SU-DHL-6 (cell line): Measurements from ENCODE around the gene TDP1.

ENCODE experiments used
- H2AFZ ChIP-seq: fragments of 200-600 bp; sonication (generic); 2 replicates; pipeline ENCODE4 v1.6.1; 2014; ENCODE audit warnings: low read depth, mild to moderate bottlenecking, moderate library complexity, mixed read lengths, antibody characterized with exemption, low read length; ENCODE audit not compliant: severe bottlenecking
- H3F3A ChIP-seq: fragments of 200-600 bp; shearing (Covaris generic); 2 replicates; pipeline ENCODE4 v1.6.0; 2016; ENCODE audit warnings: antibody characterized with exemption, mild to moderate bottlenecking; ENCODE audit not compliant: insufficient read depth
- H3K27ac ChIP-seq: fragments of 200-600 bp; sonication (generic); 2 replicates; pipeline ENCODE4 v1.5.1; 2016; ENCODE audit warnings: low read depth, mild to moderate bottlenecking, low read length, moderate library complexity, mixed read lengths
- H3K27me3 ChIP-seq: fragments of 200-600 bp; sonication (generic), shearing (Covaris generic); 2 replicates; pipeline ENCODE4 v1.6.0; 2014; ENCODE audit warnings: mild to moderate bottlenecking, low read length
- H3K36me3 ChIP-seq: fragments of 200-600 bp; sonication (generic); 2 replicates; pipeline ENCODE4 v1.6.1; 2014; ENCODE audit warnings: mild to moderate bottlenecking, low read length, mixed read lengths
- H3K4me2 ChIP-seq: fragments of 300-600, 200-600 bp; shearing (Covaris generic), sonication (generic); 2 replicates; pipeline ENCODE4 v1.6.0; 2014; ENCODE audit warnings: low read length, low read depth, mild to moderate bottlenecking; ENCODE audit not compliant: poor library complexity, severe bottlenecking
- H3K4me3 ChIP-seq: fragments of 200-600 bp; sonication (generic); 2 replicates; pipeline ENCODE4 v1.5.1; 2014; ENCODE audit warnings: antibody characterized with exemption, low read length, mild to moderate bottlenecking, mixed read lengths; ENCODE audit not compliant: insufficient read depth, poor library complexity, severe bottlenecking
- H3K79me2 ChIP-seq: fragments of 200-600 bp; sonication (generic); 2 replicates; pipeline ENCODE4 v1.6.1; 2014; ENCODE audit warnings: mild to moderate bottlenecking, low read length, moderate library complexity; ENCODE audit not compliant: insufficient read depth
- H3K9ac ChIP-seq: fragments of 200-600 bp; sonication (generic); 2 replicates; pipeline ENCODE4 v1.7.0; 2014; ENCODE audit warnings: mild to moderate bottlenecking, low read length
- H3K9me2 ChIP-seq: fragments of 200-600 bp; sonication (generic); replicated peaks from 2 replicates; pipeline ENCODE4 v1.6.1; 2014; ENCODE audit warnings: low read length; ENCODE audit not compliant: insufficient read depth
- H3K9me3 ChIP-seq: fragments of 200-600 bp; sonication (generic); 2 replicates; pipeline ENCODE4 v1.6.1; 2014; ENCODE audit warnings: low read length, mixed read lengths; ENCODE audit not compliant: insufficient read depth
- H4K20me1 ChIP-seq: fragments of 200-600 bp; sonication (generic); 2 replicates; pipeline ENCODE4 v1.6.1; 2014; ENCODE audit warnings: low read depth, mild to moderate bottlenecking, antibody characterized with exemption, low read length, moderate library complexity, mixed read lengths
- EZH2phosphoT487 ChIP-seq: fragments of 200-600 bp; sonication (generic), shearing (Covaris generic); conservative IDR thresholded peaks from 2 replicates; pipeline ENCODE4 v1.6.1; 2018; ENCODE audit warnings: mild to moderate bottlenecking, antibody characterized with exemption, low read length, moderate library complexity, mixed read lengths
- TF ChIP-seq, protein P1 (sequence below): fragments of 200-600 bp; sonication (generic); IDR thresholded peaks from one replicate; pipeline ENCODE4 v1.5.1; 2017; ENCODE audit warnings: antibody characterized with exemption, mild to moderate bottlenecking, low read length, moderate library complexity; ENCODE audit not compliant: insufficient read depth, poor library complexity, severe bottlenecking

The TDP1 gene

DNA sequence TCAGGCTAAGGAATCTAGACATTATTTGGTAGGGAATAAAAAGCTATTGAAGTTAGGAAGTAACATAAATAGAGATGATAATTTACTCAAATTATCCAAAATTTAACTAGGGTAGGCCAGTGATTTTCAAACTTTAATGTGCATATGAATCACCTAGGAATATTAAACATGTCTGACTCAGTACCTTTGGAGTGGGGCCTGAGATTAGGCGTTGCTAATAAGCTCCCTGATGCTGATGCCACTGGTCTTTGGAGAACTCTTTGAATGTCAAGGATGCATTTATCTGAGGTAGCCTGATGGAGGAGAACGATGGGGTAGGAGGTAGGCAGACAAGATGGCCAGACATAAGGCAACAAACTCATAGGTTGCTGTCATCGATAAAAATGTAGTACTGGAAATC lies 34.4 kb upstream of the TDP1 start:
- no peaks in the 10 kb centered on the region for H3K27me3 ChIP-seq
- H3K4me3 ChIP-seq = no peak overlapping the region
- H3K36me3 ChIP-seq = no peaks in the 10 kb centered on the region
- no peaks in the 10 kb centered on the region for H4K20me1 ChIP-seq
- H3K9me2 ChIP-seq = no peaks in the 10 kb centered on the region
- TF ChIP-seq EZH2phosphoT487 = no peak
- TF ChIP-seq, protein P1, sequence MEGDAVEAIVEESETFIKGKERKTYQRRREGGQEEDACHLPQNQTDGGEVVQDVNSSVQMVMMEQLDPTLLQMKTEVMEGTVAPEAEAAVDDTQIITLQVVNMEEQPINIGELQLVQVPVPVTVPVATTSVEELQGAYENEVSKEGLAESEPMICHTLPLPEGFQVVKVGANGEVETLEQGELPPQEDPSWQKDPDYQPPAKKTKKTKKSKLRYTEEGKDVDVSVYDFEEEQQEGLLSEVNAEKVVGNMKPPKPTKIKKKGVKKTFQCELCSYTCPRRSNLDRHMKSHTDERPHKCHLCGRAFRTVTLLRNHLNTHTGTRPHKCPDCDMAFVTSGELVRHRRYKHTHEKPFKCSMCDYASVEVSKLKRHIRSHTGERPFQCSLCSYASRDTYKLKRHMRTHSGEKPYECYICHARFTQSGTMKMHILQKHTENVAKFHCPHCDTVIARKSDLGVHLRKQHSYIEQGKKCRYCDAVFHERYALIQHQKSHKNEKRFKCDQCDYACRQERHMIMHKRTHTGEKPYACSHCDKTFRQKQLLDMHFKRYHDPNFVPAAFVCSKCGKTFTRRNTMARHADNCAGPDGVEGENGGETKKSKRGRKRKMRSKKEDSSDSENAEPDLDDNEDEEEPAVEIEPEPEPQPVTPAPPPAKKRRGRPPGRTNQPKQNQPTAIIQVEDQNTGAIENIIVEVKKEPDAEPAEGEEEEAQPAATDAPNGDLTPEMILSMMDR = no peak
- no peak overlapping the region for H3K27ac ChIP-seq
- H3F3A ChIP-seq = no peaks in the 10 kb centered on the region
- no peaks in the 10 kb centered on the region for H3K9me3 ChIP-seq
- no peak overlapping the region for H3K4me2 ChIP-seq
- no peak overlapping the region for H3K9ac ChIP-seq
- H2AFZ ChIP-seq = no peak overlapping the region
- no peaks in the 10 kb centered on the region for H3K79me2 ChIP-seq

DNA sequence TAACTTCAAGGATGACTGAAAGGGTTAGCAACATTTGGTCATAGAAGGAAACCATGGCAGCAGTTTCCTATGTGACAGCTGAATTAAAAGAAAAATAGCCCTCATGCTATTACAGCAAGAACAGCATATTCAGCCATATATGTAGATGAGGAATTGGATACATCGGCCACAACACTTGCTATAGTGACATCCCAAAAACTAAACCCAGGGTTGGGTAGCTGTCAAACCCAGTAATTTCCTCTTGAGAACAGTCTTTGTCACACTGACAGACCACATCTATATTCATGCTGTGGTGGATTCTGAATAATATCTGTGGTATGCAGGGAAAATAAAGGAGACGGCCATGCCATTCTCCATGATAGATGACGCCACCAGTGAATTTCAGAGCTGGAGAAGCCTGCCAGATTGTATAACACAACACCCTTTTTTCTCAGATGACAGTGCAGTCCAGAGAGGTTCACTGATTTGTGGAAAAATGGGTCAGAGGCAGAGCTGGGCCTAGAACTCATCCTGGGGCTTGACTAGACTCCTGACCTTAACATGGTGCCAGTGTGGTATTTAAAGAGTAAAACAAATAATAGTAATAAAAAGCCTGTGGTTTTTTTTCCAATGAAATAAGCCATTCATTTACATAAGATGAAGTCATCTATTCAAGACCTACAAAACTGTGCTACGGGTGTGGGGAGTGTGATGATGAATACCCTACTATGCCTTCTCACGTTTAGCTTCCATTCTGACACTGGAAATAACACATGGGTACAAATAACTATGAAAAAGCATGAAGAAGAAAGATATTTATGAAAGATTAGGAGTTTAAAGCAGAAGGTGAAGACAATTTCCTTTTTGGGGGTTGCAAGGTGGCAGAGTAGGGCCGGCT lies 33.5 kb upstream of the TDP1 start:
- H3K36me3 ChIP-seq = no peaks in the 10 kb centered on the region
- H3K27ac ChIP-seq = no peak overlapping the region
- H3K9me3 ChIP-seq = no peaks in the 10 kb centered on the region
- H3K4me3 ChIP-seq = no peak overlapping the region
- H3K79me2 ChIP-seq = no peaks in the 10 kb centered on the region
- no peak overlapping the region for H2AFZ ChIP-seq
- TF ChIP-seq, protein P1 = no peak
- no peak for TF ChIP-seq EZH2phosphoT487
- no peaks in the 10 kb centered on the region for H3K9me2 ChIP-seq
- no peak overlapping the region for H3K4me2 ChIP-seq
- H3F3A ChIP-seq = no peaks in the 10 kb centered on the region
- no peaks in the 10 kb centered on the region for H3K27me3 ChIP-seq
- no peak overlapping the region for H3K9ac ChIP-seq
- no peaks in the 10 kb centered on the region for H4K20me1 ChIP-seq

DNA sequence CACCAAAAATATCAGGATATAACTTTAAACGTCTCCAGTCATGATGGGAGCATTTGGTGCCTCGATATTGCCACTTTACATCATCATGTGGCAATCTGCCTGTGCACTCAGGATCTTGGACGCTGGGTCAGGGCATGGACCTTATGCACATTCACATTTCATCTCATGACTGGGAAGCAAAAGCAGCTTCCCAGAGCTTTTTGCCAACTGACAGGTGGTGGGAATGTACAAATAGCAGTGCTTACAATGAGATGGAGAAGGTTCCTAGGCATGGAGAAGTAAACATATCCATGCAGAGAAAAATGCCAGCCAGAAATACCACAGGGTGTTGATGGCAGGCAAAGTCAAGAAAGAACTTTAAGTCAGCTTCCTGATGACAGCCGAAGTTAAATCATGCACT lies 31.5 kb upstream of the TDP1 start:
- Histone ChIP-seq H3K4me2 (no peak overlapping the region), H2AFZ (no peak overlapping the region), H3K79me2 (no peaks in the 10 kb centered on the region), H3K4me3 (no peak overlapping the region), H3K36me3 (no peaks in the 10 kb centered on the region), H3K9me2 (no peaks in the 10 kb centered on the region), H3K27ac (no peak overlapping the region), H3K9me3 (no peaks in the 10 kb centered on the region), H3F3A (no peaks in the 10 kb centered on the region), H4K20me1 (no peaks in the 10 kb centered on the region), H3K9ac (no peak overlapping the region), H3K27me3 (no peaks in the 10 kb centered on the region)
- TF ChIP-seq, protein P1 = no peak
